ENCODE measurements around the gene HOXD4.

HOXD4 gene

GRCh38 chr2:176126929-176127773 lies 24.2 kb upstream of the HOXD4 start:
- DNase-seq (ENCODE audit: low read depth in 2 of 2): peak; percentile 38 to 44

- no peak for DNase-seq (ENCODE audit: low read depth in 2 of 2)
Measured at GRCh38 chr2:176127774-176128072, 23.6 kb upstream of the HOXD4 start.

- DNase-seq (ENCODE audit: low read depth in 2 of 2): no peak
Measured at GRCh38 chr2:176128172-176128981, 23.0 kb upstream of the HOXD4 start.

GRCh38 chr2:176128982-176129796 lies 22.2 kb upstream of the HOXD4 start, which contains the start of gene HOXD8:
TSS of gene HOXD8 (plus strand) at chr2:176129705. CDS start at chr2:176130367, 662 bp downstream.
- no peak for DNase-seq (ENCODE audit: low read depth in 2 of 2)

GRCh38 chr2:176129813-176130146 lies 21.6 kb upstream of the HOXD4 start:
- no peak for DNase-seq (ENCODE audit: low read depth in 2 of 2)

GRCh38 chr2:176130147-176130956 lies 21.0 kb upstream of the HOXD4 start:
- peak in 1 of 2 donors; percentile 17 for DNase-seq (ENCODE audit: low read depth in 2 of 2)

- DNase-seq (ENCODE audit: low read depth in 2 of 2): no peak
Measured at GRCh38 chr2:176130957-176131847, 20.1 kb upstream of the HOXD4 start.

GRCh38 chr2:176131848-176132158 lies 19.5 kb upstream of the HOXD4 start:
- no peak for DNase-seq (ENCODE audit: low read depth in 2 of 2)

GRCh38 chr2:176132205-176133171 lies 18.9 kb upstream of the HOXD4 start:
- DNase-seq (ENCODE audit: low read depth in 2 of 2): no peak

- DNase-seq (ENCODE audit: low read depth in 2 of 2): no peak
Measured at GRCh38 chr2:176133389-176133788, 18.0 kb upstream of the HOXD4 start.

- no peak for DNase-seq (ENCODE audit: low read depth in 2 of 2)
Measured at GRCh38 chr2:176134035-176134434, 17.3 kb upstream of the HOXD4 start.

- no peak for DNase-seq (ENCODE audit: low read depth in 2 of 2)
Measured at GRCh38 chr2:176135035-176135440, 16.3 kb upstream of the HOXD4 start.

GRCh38 chr2:176136374-176137251 lies 14.7 kb upstream of the HOXD4 start:
- DNase-seq (ENCODE audit: low read depth in 2 of 2): no peak

GRCh38 chr2:176137252-176137580 lies 14.1 kb upstream of the HOXD4 start:
- no peak for DNase-seq (ENCODE audit: low read depth in 2 of 2)

- DNase-seq (ENCODE audit: low read depth in 2 of 2): no peak
Measured at GRCh38 chr2:176137906-176138305, 13.4 kb upstream of the HOXD4 start.

GRCh38 chr2:176138526-176138922 lies 12.8 kb upstream of the HOXD4 start:
- no peak for DNase-seq (ENCODE audit: low read depth in 2 of 2)

GRCh38 chr2:176138923-176139660 lies 12.3 kb upstream of the HOXD4 start:
- no peak for DNase-seq (ENCODE audit: low read depth in 2 of 2)

Measured in stimulated activated CD8-positive, alpha-beta memory T cell treated with anti-CD3 and anti-CD28 coated beads, Interleukin-2, amount 100 ng/mL, for 48 hours (primary cell).